ENCODE results near the gene NEBL.

DNA sequence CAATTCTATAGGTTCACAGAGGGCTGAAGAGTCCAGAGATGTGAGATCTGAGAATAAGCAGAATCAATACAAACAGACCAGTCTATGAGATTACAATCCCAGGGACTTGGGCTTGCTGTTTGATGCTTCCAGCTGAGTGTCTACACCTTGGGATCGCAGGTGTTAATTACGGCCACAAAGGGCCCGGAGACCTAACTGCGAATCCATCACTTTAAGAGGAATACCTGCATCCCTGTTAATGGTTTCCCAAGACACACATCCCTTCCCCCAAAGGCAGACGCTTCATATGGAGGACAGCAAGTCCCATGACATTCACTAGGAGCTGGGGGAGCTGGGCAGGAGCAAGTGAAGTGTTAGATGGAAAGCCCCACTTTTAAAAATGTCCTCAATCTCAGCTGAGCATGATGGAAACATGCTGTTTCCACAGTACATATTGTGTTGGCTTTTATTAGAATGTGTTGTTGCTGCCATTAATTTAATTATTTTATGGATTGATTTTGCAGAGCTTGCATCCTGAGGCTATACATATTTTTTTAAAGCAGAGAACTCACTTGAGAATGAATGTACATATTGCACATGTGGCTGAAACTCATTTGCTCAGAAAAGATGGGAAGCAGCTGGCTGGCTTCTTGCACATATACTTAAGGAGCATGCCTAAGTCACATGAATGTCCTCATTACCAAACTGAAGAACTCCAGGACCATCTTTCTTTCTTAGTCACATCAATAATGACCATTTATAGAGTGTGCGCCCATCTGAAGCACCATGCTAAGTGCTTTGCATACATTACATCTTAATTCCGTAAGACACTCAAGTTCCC lies 151.3 kb downstream of the NEBL start:
- TF ChIP-seq, protein P1, sequence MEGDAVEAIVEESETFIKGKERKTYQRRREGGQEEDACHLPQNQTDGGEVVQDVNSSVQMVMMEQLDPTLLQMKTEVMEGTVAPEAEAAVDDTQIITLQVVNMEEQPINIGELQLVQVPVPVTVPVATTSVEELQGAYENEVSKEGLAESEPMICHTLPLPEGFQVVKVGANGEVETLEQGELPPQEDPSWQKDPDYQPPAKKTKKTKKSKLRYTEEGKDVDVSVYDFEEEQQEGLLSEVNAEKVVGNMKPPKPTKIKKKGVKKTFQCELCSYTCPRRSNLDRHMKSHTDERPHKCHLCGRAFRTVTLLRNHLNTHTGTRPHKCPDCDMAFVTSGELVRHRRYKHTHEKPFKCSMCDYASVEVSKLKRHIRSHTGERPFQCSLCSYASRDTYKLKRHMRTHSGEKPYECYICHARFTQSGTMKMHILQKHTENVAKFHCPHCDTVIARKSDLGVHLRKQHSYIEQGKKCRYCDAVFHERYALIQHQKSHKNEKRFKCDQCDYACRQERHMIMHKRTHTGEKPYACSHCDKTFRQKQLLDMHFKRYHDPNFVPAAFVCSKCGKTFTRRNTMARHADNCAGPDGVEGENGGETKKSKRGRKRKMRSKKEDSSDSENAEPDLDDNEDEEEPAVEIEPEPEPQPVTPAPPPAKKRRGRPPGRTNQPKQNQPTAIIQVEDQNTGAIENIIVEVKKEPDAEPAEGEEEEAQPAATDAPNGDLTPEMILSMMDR (IDR thresholded peaks at IDR 0.05) = no peak
- no peak for TF ChIP-seq POLR2A (IDR thresholded peaks at IDR 0.05)
